IMR-90 (cell line): ENCODE data around the gene SDHC. TPM values are rescaled to one million over a fixed set of nuclear protein-coding genes. Genes with fewer than 3 reads are reported as not detected.

Experiments
- ATAC-seq: fragments of 200-7000 bp; cut with Tn5 transposase; 2 replicates; pipeline ENCODE4 v1.9.1; 2020; ENCODE audit warnings: low read depth, mild to moderate bottlenecking, moderate library complexity
- BruUV-seq: library from RNA; stranded (reverse); fragments of 400-500 nt; replicated peaks from 2 replicates; lab custom pipeline; 2021; lab: Mats Ljungman, UMichigan
- CTCF ChIA-PET: fragments of 300-600 bp; formaldehyde crosslinking; extraction: SDS; loops from one replicate; lab custom pipeline; 2021; ENCODE audit warnings: antibody characterized with exemption; lab: Yijun Ruan, JAX
- POLR2A ChIA-PET: fragments of 300-600 bp; sonication (Branson Sonifier 250); formaldehyde crosslinking; loops from one replicate; lab custom pipeline; 2022; ENCODE audit warnings: antibody characterized with exemption; ENCODE audit not compliant: unreplicated experiment; lab: Charles Lee
- DNase-seq: peaks from one replicate; pipeline ENCODE4 v3.0.0; 2013
- H2AFZ ChIP-seq: replicated peaks from 2 replicates; pipeline ENCODE3; 2013; ENCODE audit warnings: low read length, mild to moderate bottlenecking; ENCODE audit not compliant: poor library complexity
- H2AK5ac ChIP-seq: 2 replicates; pipeline ENCODE4 v1.6.1; 2013; ENCODE audit warnings: low read depth, low read length, inconsistent platforms
- H2AK9ac ChIP-seq: replicated peaks from 2 replicates; pipeline ENCODE3; 2013; ENCODE audit warnings: mild to moderate bottlenecking, low read depth, low read length, moderate library complexity; ENCODE audit not compliant: poor library complexity
- H2BK120ac ChIP-seq: 2 replicates; pipeline ENCODE4 v1.6.1; 2013; ENCODE audit warnings: low read depth, low read length, inconsistent platforms
- H2BK15ac ChIP-seq: 3 replicates; pipeline ENCODE4 v1.6.1; 2013; ENCODE audit warnings: low read depth, low read length, inconsistent platforms
- H2BK20ac ChIP-seq: 2 replicates; pipeline ENCODE4 v1.6.1; 2013; ENCODE audit warnings: low read depth, mild to moderate bottlenecking, inconsistent platforms, low read length, moderate library complexity
- H2BK5ac ChIP-seq: 2 replicates; pipeline ENCODE4 v1.6.1; 2013; ENCODE audit warnings: mild to moderate bottlenecking, low read depth, low read length, inconsistent platforms; ENCODE audit not compliant: poor library complexity, severe bottlenecking
- H3K14ac ChIP-seq: replicated peaks from 2 replicates; pipeline ENCODE4 v1.6.1; 2013; ENCODE audit warnings: low read depth, low read length, inconsistent platforms
- H3K18ac ChIP-seq: 2 replicates; pipeline ENCODE4 v1.6.1; 2013; ENCODE audit warnings: low read depth, low read length, control low read depth
- H3K23ac ChIP-seq: 2 replicates; pipeline ENCODE4 v1.6.1; 2013; ENCODE audit warnings: low read depth, low read length, inconsistent platforms
- H3K27ac ChIP-seq: 2 replicates; pipeline ENCODE4 v1.5.1; 2013; ENCODE audit warnings: mild to moderate bottlenecking, control low read depth, low read length; ENCODE audit not compliant: insufficient read depth
- H3K27me3 ChIP-seq: 2 replicates; pipeline ENCODE4 v1.6.1; 2013; ENCODE audit warnings: low read length; ENCODE audit not compliant: control insufficient read depth, insufficient read depth
- H3K36me3 ChIP-seq: 2 replicates; pipeline ENCODE4 v1.6.1; 2013; ENCODE audit warnings: low read length, mixed read lengths; ENCODE audit not compliant: control insufficient read depth, insufficient read depth
- H3K4ac ChIP-seq: 2 replicates; pipeline ENCODE4 v1.6.1; 2013; ENCODE audit warnings: low read depth, low read length, inconsistent platforms
- H3K4me1 ChIP-seq: 2 replicates; pipeline ENCODE4 v1.6.1; 2013; ENCODE audit warnings: low read length, mixed read lengths; ENCODE audit not compliant: control insufficient read depth, insufficient read depth
- H3K4me2 ChIP-seq: 2 replicates; pipeline ENCODE4 v1.6.1; 2013; ENCODE audit warnings: low read depth, mild to moderate bottlenecking, control low read depth, low read length, moderate library complexity
- H3K4me3 ChIP-seq: 2 replicates; pipeline ENCODE4 v1.5.1; 2013; ENCODE audit warnings: low read depth, mild to moderate bottlenecking, control low read depth, low read length, moderate library complexity; ENCODE audit not compliant: insufficient read depth
- H3K56ac ChIP-seq: 2 replicates; pipeline ENCODE4 v1.6.1; 2013; ENCODE audit warnings: low read length, inconsistent platforms; ENCODE audit not compliant: insufficient read depth; ENCODE audit errors: extremely low read depth
- H3K79me1 ChIP-seq, 2 experiments: 2 replicates each; pipeline ENCODE4 v1.6.1; 2013; ENCODE audit warnings: low read length in 2 of 2, inconsistent platforms in 1 of 2, low read depth in 1 of 2
- H3K9ac ChIP-seq: 2 replicates; pipeline ENCODE4 v1.6.1; 2013; ENCODE audit warnings: low read depth, low read length, control low read depth
- H3K9me1 ChIP-seq: 2 replicates; pipeline ENCODE4 v1.6.1; 2013; ENCODE audit warnings: low read length, inconsistent platforms; ENCODE audit not compliant: insufficient read depth
- H3K9me3 ChIP-seq: 2 replicates; pipeline ENCODE4 v1.6.1; 2013; ENCODE audit warnings: low read length; ENCODE audit not compliant: control insufficient read depth, insufficient read depth
- H4K20me1 ChIP-seq: 2 replicates; pipeline ENCODE4 v1.6.1; 2013; ENCODE audit warnings: low read length, inconsistent platforms; ENCODE audit not compliant: insufficient read depth
- H4K5ac ChIP-seq: 2 replicates; pipeline ENCODE4 v1.6.1; 2013; ENCODE audit warnings: mild to moderate bottlenecking, low read depth, low read length, control low read depth
- H4K8ac ChIP-seq, 2 experiments: 2 replicates each; pipeline ENCODE4 v1.6.1; 2013; ENCODE audit warnings: low read depth in 2 of 2, low read length in 2 of 2, control low read depth in 1 of 2, inconsistent platforms in 1 of 2
- H4K91ac ChIP-seq: 2 replicates; pipeline ENCODE4 v1.6.1; 2013; ENCODE audit warnings: low read depth, low read length, inconsistent platforms; ENCODE audit not compliant: insufficient read depth
- BHLHE40 ChIP-seq: fragments of 150-350 bp; IDR thresholded peaks from 2 replicates; pipeline ENCODE4 v1.6.1; 2016; ENCODE audit warnings: mild to moderate bottlenecking, low read depth, low read length
- CEBPB ChIP-seq: IDR thresholded peaks from 2 replicates; pipeline ENCODE4 v1.6.1; 2012; ENCODE audit warnings: low read depth, low read length, improper control_type of control experiment
- CHD1 ChIP-seq: IDR thresholded peaks from 2 replicates; pipeline ENCODE4 v1.6.1; 2012; ENCODE audit warnings: low read depth, low read length, improper control_type of control experiment
- FOS ChIP-seq: fragments of 150-350 bp; IDR thresholded peaks from 2 replicates; pipeline ENCODE4 v1.6.1; 2016; ENCODE audit warnings: low read depth, low read length
- MAFK ChIP-seq: IDR thresholded peaks from 2 replicates; pipeline ENCODE4 v1.6.1; 2012; ENCODE audit warnings: low read depth, low read length, improper control_type of control experiment
- MAZ ChIP-seq: IDR thresholded peaks from 2 replicates; pipeline ENCODE4 v1.6.1; 2012; ENCODE audit warnings: low read depth, mild to moderate bottlenecking, low read length, improper control_type of control experiment, moderate library complexity, borderline replicate concordance
- MXI1 ChIP-seq: IDR thresholded peaks from 2 replicates; pipeline ENCODE4 v1.6.1; 2012; ENCODE audit warnings: low read depth, mild to moderate bottlenecking, low read length, moderate library complexity, borderline replicate concordance
- NFE2L2 ChIP-seq: fragments of 150-350 bp; IDR thresholded peaks from 2 replicates; pipeline ENCODE4 v1.6.1; 2016; ENCODE audit warnings: low read depth, mild to moderate bottlenecking, low read length
- POLR2A ChIP-seq: IDR thresholded peaks from 2 replicates; pipeline ENCODE4 v1.6.1; 2012; ENCODE audit warnings: mild to moderate bottlenecking, low read depth, low read length
- RAD21 ChIP-seq: IDR thresholded peaks from 2 replicates; pipeline ENCODE4 v1.6.1; 2012; ENCODE audit warnings: low read length, improper control_type of control experiment
- RCOR1 ChIP-seq: IDR thresholded peaks from 2 replicates; pipeline ENCODE4 v1.6.1; 2012; ENCODE audit warnings: mild to moderate bottlenecking, low read length, improper control_type of control experiment; ENCODE audit not compliant: insufficient replicate concordance
- RFX5 ChIP-seq: IDR thresholded peaks from 2 replicates; pipeline ENCODE4 v1.8.0; 2012; ENCODE audit warnings: low read depth, mild to moderate bottlenecking, low read length, moderate library complexity
- SMC3 ChIP-seq: fragments of 150-350 bp; IDR thresholded peaks from 2 replicates; pipeline ENCODE4 v1.6.1; 2016; ENCODE audit warnings: low read depth, mild to moderate bottlenecking, antibody characterized with exemption, low read length, moderate library complexity
- WGBS, 2 experiments: methylation state at CpG; one replicate each; pipeline versions ENCODE4 v1.1.5 to v1.1.7; 2013; ENCODE audit warnings: missing lambda C conversion rate in 2 of 2; ENCODE audit not compliant: insufficient read length in 1 of 2; ENCODE audit errors: extremely low coverage in 2 of 2; 5-methylcytosine and 5-hydroxymethylcytosine counted together
- dilution Hi-C: fragments of 300-500 bp; cut with HindIII; formaldehyde crosslinking; loops from one replicate; pipeline ENCODE4 v1.14.3; 2018; ENCODE audit warnings: low sequenced_read_pairs; ENCODE audit not compliant: unreplicated experiment
- in situ Hi-C: fragments of 300-500 bp; cut with MboI; formaldehyde crosslinking; loops from 3 replicates; pipeline ENCODE4 v1.14.3; 2019; ENCODE audit warnings: low sequenced_read_pairs, inconsistent platforms, mixed read lengths
- intact Hi-C: fragments of 100-400 bp; cut with micrococcal nuclease; formaldehyde crosslinking; loops from 2 replicates; pipeline ENCODE4 v1.10.0; 2022
- polyA plus RNA-seq, 3 experiments: library from polyadenylated mRNA; depleted of rRNA; stranded (reverse); fragments of >200 nt; gene quantifications; 2 replicates each; pipeline ENCODE4 v1.2.3, GENCODE V29; 2012; ENCODE audit warnings: low replicate concordance in 1 of 3
- total RNA-seq: library from RNA; depleted of rRNA; stranded (reverse); fragments of >200 nt; gene quantifications from 2 replicates; pipeline ENCODE4 v1.2.3, GENCODE V29; 2012
- TF ChIP-seq, protein P1 (sequence below): fragments of 150-350 bp; IDR thresholded peaks from 2 replicates; pipeline ENCODE4 v1.6.1; 2016; ENCODE audit warnings: low read depth, mild to moderate bottlenecking, low read length, moderate library complexity, borderline replicate concordance
- TF ChIP-seq, protein P2 (sequence below): conservative IDR thresholded peaks from 2 replicates; pipeline ENCODE4 v1.5.1; 2012; ENCODE audit warnings: mild to moderate bottlenecking, low read depth, low read length, improper control_type of control experiment
- TF ChIP-seq, protein P3 (sequence below): fragments of 150-350 bp; IDR thresholded peaks from 2 replicates; pipeline ENCODE4 v1.6.1; 2017; ENCODE audit warnings: mild to moderate bottlenecking, antibody characterized with exemption, low read length, low read depth

SDHC gene
- total and polyA plus RNA-seq, 2 of the 4 experiments (the other 2 are of a cell fraction) = 158 to 235 TPM

DNA sequence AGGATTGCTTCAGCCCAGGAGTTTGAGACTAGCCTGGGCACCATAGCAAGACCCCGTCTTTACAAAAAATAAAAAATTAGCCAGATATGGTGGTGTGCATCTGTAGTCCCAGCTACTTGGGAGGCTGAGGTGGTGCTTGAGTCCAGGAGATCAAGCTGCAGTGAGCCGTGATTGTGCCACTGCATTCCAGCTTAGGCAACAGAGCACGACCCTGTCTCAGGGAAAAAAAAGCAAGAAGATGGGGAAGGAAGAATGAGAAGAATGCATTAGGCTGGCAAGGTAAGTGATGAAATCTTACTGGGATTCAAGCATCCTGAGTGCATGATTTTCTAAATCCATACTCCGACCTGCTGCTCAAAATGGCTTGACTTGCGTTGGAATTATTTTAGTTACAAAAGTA lies 48.9 kb upstream of the SDHC start:
- no peak overlapping the region for H3K14ac ChIP-seq
- no peaks in the 10 kb centered on the region for H3K9me3 ChIP-seq
- in situ Hi-C loops = no loop called here

More for the DNA sequence above, 48.9 kb upstream of the SDHC start:
- H3K18ac ChIP-seq = no peak overlapping the region
- H2BK20ac ChIP-seq = no peak overlapping the region
- no peak overlapping the region for H3K9ac ChIP-seq
- BruUV-seq = no TSS peak
- no peaks in the 10 kb centered on the region for H3K9me1 ChIP-seq
- no peaks in the 10 kb centered on the region for H3K4me1 ChIP-seq
- WGBS, 2 experiments = 44% methylated on average over 2 of the region's 5 CpGs; no CpG with 5 or more reads in 1 of the 2 experiments
- DNase-seq (no peak), ATAC-seq (no peak)
- H2BK15ac ChIP-seq = no peak overlapping the region
- TF ChIP-seq CHD1 = no peak
- TF ChIP-seq NFE2L2 = no peak
- TF ChIP-seq SMC3 = no peak
- TF ChIP-seq RAD21 = no peak
- TF ChIP-seq MXI1 = no peak
- no peak for TF ChIP-seq POLR2A
- TF ChIP-seq RFX5 = no peak
- TF ChIP-seq BHLHE40 = no peak
- no peak for TF ChIP-seq MAZ
- TF ChIP-seq FOS = no peak
- no peak for TF ChIP-seq CEBPB
- TF ChIP-seq, protein P1, sequence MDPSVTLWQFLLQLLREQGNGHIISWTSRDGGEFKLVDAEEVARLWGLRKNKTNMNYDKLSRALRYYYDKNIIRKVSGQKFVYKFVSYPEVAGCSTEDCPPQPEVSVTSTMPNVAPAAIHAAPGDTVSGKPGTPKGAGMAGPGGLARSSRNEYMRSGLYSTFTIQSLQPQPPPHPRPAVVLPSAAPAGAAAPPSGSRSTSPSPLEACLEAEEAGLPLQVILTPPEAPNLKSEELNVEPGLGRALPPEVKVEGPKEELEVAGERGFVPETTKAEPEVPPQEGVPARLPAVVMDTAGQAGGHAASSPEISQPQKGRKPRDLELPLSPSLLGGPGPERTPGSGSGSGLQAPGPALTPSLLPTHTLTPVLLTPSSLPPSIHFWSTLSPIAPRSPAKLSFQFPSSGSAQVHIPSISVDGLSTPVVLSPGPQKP = no peak
- TF ChIP-seq RCOR1 = no peak
- TF ChIP-seq, protein P2, sequence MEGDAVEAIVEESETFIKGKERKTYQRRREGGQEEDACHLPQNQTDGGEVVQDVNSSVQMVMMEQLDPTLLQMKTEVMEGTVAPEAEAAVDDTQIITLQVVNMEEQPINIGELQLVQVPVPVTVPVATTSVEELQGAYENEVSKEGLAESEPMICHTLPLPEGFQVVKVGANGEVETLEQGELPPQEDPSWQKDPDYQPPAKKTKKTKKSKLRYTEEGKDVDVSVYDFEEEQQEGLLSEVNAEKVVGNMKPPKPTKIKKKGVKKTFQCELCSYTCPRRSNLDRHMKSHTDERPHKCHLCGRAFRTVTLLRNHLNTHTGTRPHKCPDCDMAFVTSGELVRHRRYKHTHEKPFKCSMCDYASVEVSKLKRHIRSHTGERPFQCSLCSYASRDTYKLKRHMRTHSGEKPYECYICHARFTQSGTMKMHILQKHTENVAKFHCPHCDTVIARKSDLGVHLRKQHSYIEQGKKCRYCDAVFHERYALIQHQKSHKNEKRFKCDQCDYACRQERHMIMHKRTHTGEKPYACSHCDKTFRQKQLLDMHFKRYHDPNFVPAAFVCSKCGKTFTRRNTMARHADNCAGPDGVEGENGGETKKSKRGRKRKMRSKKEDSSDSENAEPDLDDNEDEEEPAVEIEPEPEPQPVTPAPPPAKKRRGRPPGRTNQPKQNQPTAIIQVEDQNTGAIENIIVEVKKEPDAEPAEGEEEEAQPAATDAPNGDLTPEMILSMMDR = no peak
- TF ChIP-seq MAFK = no peak
- TF ChIP-seq, protein P3, sequence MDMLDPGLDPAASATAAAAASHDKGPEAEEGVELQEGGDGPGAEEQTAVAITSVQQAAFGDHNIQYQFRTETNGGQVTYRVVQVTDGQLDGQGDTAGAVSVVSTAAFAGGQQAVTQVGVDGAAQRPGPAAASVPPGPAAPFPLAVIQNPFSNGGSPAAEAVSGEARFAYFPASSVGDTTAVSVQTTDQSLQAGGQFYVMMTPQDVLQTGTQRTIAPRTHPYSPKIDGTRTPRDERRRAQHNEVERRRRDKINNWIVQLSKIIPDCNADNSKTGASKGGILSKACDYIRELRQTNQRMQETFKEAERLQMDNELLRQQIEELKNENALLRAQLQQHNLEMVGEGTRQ = no peak
- H3K56ac ChIP-seq = no peak overlapping the region
- H2AFZ ChIP-seq = no peak overlapping the region
- no peaks in the 10 kb centered on the region for H4K20me1 ChIP-seq
- dilution Hi-C loops = no loop called here
- no peak overlapping the region for H3K4ac ChIP-seq
- no peak overlapping the region for H4K8ac ChIP-seq
- no peak overlapping the region for H4K91ac ChIP-seq
- H2AK9ac ChIP-seq = no peak overlapping the region
- H3K4me3 ChIP-seq = no peak overlapping the region
- H2AK5ac ChIP-seq = no peak overlapping the region
- ChIA-PET CTCF (no interaction called here), POLR2A (no interaction called here)
- H3K27ac ChIP-seq = no peak overlapping the region
- H3K4me2 ChIP-seq = no peak overlapping the region
- intact Hi-C loops = no loop called here
- no peak overlapping the region for H2BK5ac ChIP-seq
- no peaks in the 10 kb centered on the region for H3K36me3 ChIP-seq
- no peak overlapping the region for H3K23ac ChIP-seq
- H4K5ac ChIP-seq = no peak overlapping the region
- H3K79me1 ChIP-seq = no peaks in the 10 kb centered on the region
- no peak overlapping the region for H2BK120ac ChIP-seq
- H3K27me3 ChIP-seq = peaks cover 16% of the 10 kb centered on the region
